UCSD-AML1 (cell line): ENCODE data around the gene ATP5MC3.
A peak's percentile ranks its signal among the peaks of the same experiment; 100 is the strongest.
"Not testable (repeated sequence)": the region's sequence is repeated elsewhere in the genome, so short reads cannot be mapped to it uniquely, and the experiment has no call there.

Source experiments
- DNase-seq: peaks from one replicate; lab custom pipeline; 2025; ENCODE audit not compliant: unreplicated experiment; lab: John Stamatoyannopoulos, UW

Gene ATP5MC3

GRCh38 chr2:175181104-175181876 is at the start of gene ATP5MC3:
ATP5MC3 (minus strand) TSS chr2:175181710; CDS start chr2:175181393, 317 bp downstream.
- DNase-seq, result peak; percentile 91

- not testable (repeated sequence) for DNase-seq
Observed at GRCh38 chr2:175228601-175229000, 47.1 kb upstream of the ATP5MC3 start.

- DNase-seq, result no peak
Observed at GRCh38 chr2:175228179-175228578, 46.7 kb upstream of the ATP5MC3 start.

- DNase-seq, result no peak
Observed at GRCh38 chr2:175227393-175227792, 45.9 kb upstream of the ATP5MC3 start.

DNA sequence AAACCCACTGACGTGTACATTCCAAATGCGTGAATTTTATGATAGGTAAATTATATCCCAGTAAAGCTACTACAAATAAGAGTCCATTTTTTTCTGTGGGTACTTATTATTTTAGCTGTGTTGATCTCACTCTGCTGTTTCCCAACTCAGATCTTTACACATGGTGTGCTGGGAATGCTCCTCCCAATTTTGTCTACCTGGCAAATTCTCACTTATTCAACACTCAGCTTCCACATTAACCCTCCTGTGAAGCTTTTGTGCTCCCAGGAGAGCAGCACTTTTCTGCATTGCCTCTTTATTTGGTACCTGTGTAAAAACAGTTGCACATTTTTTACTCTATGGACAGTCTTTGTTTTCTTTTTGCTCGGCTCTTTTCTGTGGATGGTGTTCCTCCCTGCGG is 38.6 kb upstream of the ATP5MC3 start:
- DNase-seq, result no peak

- no peak for DNase-seq
Observed at GRCh38 chr2:175218551-175218950, 37.0 kb upstream of the ATP5MC3 start.

DNA sequence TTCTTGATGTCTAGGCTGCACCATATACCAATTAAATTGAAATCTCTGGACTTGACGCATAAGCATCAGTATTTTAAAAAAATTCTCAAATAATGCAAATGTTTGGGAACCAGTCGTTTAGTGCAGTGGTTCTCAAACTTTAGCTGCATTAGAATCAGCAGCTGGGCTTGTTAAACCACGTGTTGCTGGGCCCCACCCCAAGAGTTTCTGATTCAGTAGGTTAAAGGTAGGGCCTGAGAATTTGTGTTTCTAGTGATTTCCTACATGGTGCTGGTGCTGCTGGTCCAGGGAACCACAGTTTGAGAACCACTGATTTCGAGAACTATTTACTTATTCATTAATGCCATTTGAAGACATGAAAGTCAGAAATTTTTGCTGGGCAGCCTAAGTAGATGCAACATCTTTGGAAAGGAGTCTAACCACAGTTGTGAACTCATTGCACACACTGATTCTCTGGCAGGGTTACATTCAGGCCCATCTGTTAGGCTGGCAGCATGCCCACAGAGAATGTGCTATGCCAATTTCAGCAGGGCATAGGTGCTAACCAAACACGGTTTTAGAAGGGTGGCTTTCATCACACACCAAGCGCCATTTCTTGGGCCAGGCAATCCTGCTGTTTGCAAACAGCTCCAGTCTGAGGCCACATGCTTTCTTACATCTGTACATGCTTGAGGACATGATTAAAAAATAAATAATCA is 26.4 kb upstream of the ATP5MC3 start:
- no peak for DNase-seq

- no peak for DNase-seq
Observed at GRCh38 chr2:175206866-175207265, 25.4 kb upstream of the ATP5MC3 start.

GRCh38 chr2:175205523-175205922 is 24.0 kb upstream of the ATP5MC3 start:
- no peak for DNase-seq

GRCh38 chr2:175203621-175204496 is 22.3 kb upstream of the ATP5MC3 start:
- peak; percentile 31 for DNase-seq

- no peak for DNase-seq
Observed at GRCh38 chr2:175195012-175195411, 13.5 kb upstream of the ATP5MC3 start.

- DNase-seq, result no peak
Observed at GRCh38 chr2:175188761-175189160, 7.3 kb upstream of the ATP5MC3 start.

GRCh38 chr2:175187378-175187777 is 5.9 kb upstream of the ATP5MC3 start:
- peak; percentile 13 for DNase-seq

DNA sequence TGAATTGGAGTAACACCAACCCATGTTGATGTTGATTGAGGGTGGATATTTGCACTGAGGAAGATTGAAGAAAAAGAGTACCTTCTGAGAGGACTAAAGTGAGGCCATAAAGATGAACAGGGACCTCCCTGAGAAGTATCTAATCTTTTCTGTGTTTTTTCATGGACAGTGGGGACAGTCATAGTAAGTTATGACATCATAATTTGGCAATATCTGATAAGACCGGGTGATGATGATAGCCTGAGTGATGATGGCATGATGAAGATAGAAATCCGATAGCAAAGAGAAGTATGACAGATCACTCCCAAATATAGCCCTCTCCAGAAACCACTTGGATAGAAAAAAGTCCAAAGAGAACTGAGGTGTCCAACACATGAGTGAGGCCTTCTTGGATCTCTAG is 2.2 kb upstream of the ATP5MC3 start:
- no peak for DNase-seq

DNA sequence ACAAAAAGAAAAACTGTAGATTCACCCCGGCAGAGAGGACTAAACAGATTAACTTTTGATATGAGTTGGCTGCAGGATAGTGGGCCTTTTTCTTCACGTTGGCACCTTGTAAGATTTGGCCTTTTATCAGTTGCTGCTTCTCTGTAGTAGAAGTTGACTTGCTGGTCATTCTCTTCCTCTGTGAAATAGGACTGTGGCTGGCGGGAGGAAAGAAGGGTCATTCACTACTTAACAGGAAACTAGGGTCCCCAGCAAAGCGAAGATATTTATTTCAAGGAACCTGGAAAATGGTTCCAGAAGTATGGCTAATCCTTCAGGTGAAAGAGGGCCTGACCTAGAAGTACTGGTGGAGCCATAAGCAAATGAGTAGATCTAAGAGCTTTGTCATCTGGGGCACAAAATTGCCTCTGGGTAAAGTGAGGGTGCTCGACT is 383 bp upstream of the ATP5MC3 start:
- DNase-seq, result no peak

- peak; percentile 66 for DNase-seq
Observed at GRCh38 chr2:175180701-175181103, 808 bp downstream of the ATP5MC3 start.

DNA sequence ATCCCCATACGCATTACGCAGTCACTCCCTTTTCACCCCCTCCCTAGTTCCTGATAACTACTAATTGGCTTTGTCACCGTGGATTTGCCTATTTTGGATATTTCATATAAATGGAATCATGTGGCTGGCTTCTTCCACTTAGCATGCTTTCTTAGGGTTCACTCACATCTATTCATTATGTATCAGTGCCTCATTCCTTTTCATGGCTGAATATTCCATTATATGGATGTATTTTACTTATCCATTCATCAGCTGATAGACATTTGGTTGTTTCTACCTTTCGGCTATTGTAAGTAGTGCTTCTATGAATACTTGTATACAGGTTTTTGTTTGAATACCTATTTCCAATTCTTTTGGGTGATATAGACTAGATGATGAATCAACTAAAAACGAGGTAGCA is 4.9 kb downstream of the ATP5MC3 start:
- DNase-seq, result no peak

DNA sequence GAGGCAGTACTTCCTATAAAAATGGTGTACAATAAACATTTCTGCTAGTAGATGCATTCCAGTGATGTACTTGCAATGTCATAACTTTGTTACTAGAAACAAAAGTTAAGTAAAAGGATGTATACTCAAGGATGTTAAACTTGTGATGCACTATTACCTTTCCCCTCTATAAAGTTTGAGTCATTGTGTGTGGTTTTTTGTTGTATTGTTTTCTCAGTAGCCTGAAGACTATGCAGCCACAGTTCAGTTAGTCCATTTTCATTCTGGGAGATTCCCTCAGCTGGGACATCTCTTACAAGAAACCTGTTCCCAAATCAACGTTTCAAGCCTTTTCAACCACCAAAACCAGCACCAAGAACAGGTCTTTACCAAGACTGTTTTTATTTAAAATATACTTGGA is 5.6 kb downstream of the ATP5MC3 start:
- DNase-seq, result no peak

GRCh38 chr2:175175320-175175719 is 6.2 kb downstream of the ATP5MC3 start:
- DNase-seq, result no peak

DNA sequence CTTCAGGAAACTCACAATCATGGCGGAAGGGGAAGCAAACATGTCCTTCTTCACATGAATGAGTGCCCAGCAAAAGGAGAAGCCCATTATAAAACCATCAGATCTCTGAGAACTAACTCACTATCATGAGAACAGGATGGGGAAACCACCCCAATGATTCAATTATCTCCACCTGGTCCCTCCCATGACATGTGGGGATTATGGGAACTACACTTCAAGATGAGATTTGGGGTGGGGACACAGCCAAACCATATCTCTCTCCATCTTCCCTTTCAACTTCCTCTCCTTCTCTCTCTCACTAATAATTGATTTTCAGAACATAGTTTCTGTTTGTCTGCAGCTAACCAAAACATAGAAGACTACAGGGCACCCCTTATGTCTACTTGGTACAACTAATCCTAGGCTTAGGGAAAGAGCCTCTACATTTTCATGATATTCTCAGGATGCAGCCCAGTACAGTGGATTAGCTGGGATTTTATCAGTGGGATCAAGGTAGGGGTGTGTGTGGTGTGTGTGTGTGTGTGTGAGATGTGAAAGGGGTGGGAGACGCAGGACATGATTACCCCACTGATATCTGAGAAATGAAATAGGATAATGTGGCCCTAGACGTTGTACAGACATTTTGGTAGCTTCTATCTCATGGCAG is 10.7 kb downstream of the ATP5MC3 start:
- DNase-seq, result no peak

GRCh38 chr2:175169191-175169590 is 12.3 kb downstream of the ATP5MC3 start:
- DNase-seq, result no peak
